Endothelial cell of umbilical vein (primary cell): ENCODE measurements around the gene MAP3K4. TPM values are rescaled to one million over a fixed set of nuclear protein-coding genes. Genes with fewer than 3 reads are reported as not detected.

ENCODE experiments used
- BruUV-seq: library from RNA; stranded (reverse); fragments of 400-500 nt; replicated peaks from 2 replicates; lab custom pipeline; 2021; lab: Mats Ljungman, UMichigan
- CTCF ChIA-PET: fragments of 300-600, 350-600 bp; sonication (Branson Sonifier 250); formaldehyde crosslinking; loops from one replicate; lab custom pipeline; 2021; ENCODE audit warnings: antibody characterized with exemption, inconsistent platforms; lab: Charles Lee
- POLR2A ChIA-PET: fragments of 300-600, 350-600 bp; sonication (Branson Sonifier 250); formaldehyde crosslinking; loops from one replicate; lab custom pipeline; 2021; ENCODE audit warnings: antibody characterized with exemption, inconsistent platforms; lab: Charles Lee
- DNase-seq: peaks from one replicate; pipeline ENCODE4 v3.0.0-alpha.2; 2011; ENCODE audit warnings: low read depth, low spot score
- FAIRE-seq: peaks from 2 replicates; lab custom pipeline; 2011; peaks lifted over from hg19 to GRCh38; lab: Jason Lieb, UNC
- H2AFZ ChIP-seq: 2 replicates; pipeline ENCODE4 v1.6.0; 2012; ENCODE audit warnings: low read depth, low read length, control low read depth, inconsistent platforms
- H3K27ac ChIP-seq: 2 replicates; pipeline ENCODE4 v1.5.1; 2011; ENCODE audit warnings: low read depth, mild to moderate bottlenecking, control low read depth, low read length, moderate library complexity; ENCODE audit not compliant: insufficient read depth
- H3K27me3 ChIP-seq, 2 experiments: 2 replicates each; pipeline versions ENCODE4 v1.6.0 to v1.6.1; 2011; ENCODE audit warnings: low read length in 2 of 2, mixed read lengths in 1 of 2; ENCODE audit not compliant: control insufficient read depth in 2 of 2, insufficient read depth in 2 of 2
- H3K36me3 ChIP-seq, 2 experiments: 2 replicates in 1 of 2; 3 replicates in 1 of 2; pipeline ENCODE4 v1.5.1; 2011; ENCODE audit warnings: low read length in 2 of 2, mild to moderate bottlenecking in 1 of 2, moderate library complexity in 1 of 2; ENCODE audit not compliant: control insufficient read depth in 2 of 2, insufficient read depth in 2 of 2; ENCODE audit errors: extremely low read depth in 1 of 2
- H3K4me1 ChIP-seq: 3 replicates; pipeline ENCODE4 v1.5.1; 2011; ENCODE audit warnings: mild to moderate bottlenecking, low read length; ENCODE audit not compliant: control insufficient read depth, insufficient read depth; ENCODE audit errors: extremely low read depth
- H3K4me2 ChIP-seq: 2 replicates; pipeline ENCODE4 v1.6.1; 2011; ENCODE audit warnings: low read length, control low read depth, mixed read lengths; ENCODE audit not compliant: insufficient read depth
- H3K4me3 ChIP-seq, 3 experiments: fragments of 200-600 bp in 1 of 3; sonication (generic), shearing (Covaris generic) in 1 of 3; replicated peaks in 1 of 3; 2 replicates each; pipeline ENCODE4 v1.5.1; 2011 to 2016; ENCODE audit warnings: control low read depth in 3 of 3, low read length in 3 of 3, mild to moderate bottlenecking in 2 of 3, inconsistent platforms in 1 of 3, low read depth in 1 of 3, moderate library complexity in 1 of 3; ENCODE audit not compliant: insufficient read depth in 1 of 3
- H3K79me2 ChIP-seq: 2 replicates; pipeline ENCODE4 v1.6.0; 2012; ENCODE audit warnings: low read length, inconsistent platforms; ENCODE audit not compliant: control insufficient read depth, insufficient read depth
- H3K9ac ChIP-seq: replicated peaks from 2 replicates; pipeline ENCODE3; 2011; ENCODE audit warnings: low read length, control low read depth; ENCODE audit not compliant: insufficient read depth; ENCODE audit errors: extremely low read depth
- H3K9me1 ChIP-seq: replicated peaks from 3 replicates; pipeline ENCODE4 v1.6.0; 2011; ENCODE audit warnings: mild to moderate bottlenecking, low read length; ENCODE audit not compliant: control insufficient read depth, insufficient read depth; ENCODE audit errors: extremely low read depth
- H3K9me3 ChIP-seq: replicated peaks from 2 replicates; pipeline ENCODE4 v1.5.1; 2012; ENCODE audit warnings: low read length, inconsistent platforms; ENCODE audit not compliant: control insufficient read depth, insufficient read depth
- H4K20me1 ChIP-seq: replicated peaks from 2 replicates; pipeline ENCODE3; 2011; ENCODE audit warnings: mild to moderate bottlenecking, low read length; ENCODE audit not compliant: control insufficient read depth, insufficient read depth; ENCODE audit errors: extremely low read depth
- CTCF ChIP-seq, 2 donors: IDR thresholded peaks; 1 replicate in 1 of 2; 2 replicates in 1 of 2; pipeline ENCODE4 v1.5.1; 2011; ENCODE audit warnings: low read length in 2 of 2, mild to moderate bottlenecking in 2 of 2, moderate library complexity in 2 of 2, control low read depth in 1 of 2, inconsistent platforms in 1 of 2, low read depth in 1 of 2; ENCODE audit not compliant: insufficient read depth in 1 of 2; ENCODE audit errors: extremely low read depth in 1 of 2
- EZH2 ChIP-seq: IDR thresholded peaks from 2 replicates; pipeline ENCODE4 v1.6.1; 2012; ENCODE audit warnings: borderline replicate concordance, low read depth, mild to moderate bottlenecking, moderate library complexity, low read length, inconsistent platforms; ENCODE audit not compliant: severe bottlenecking
- FOS ChIP-seq: IDR thresholded peaks from 2 replicates; pipeline ENCODE4 v1.6.1; 2011; ENCODE audit warnings: mild to moderate bottlenecking, low read length, moderate library complexity, borderline replicate concordance; ENCODE audit not compliant: insufficient read depth
- GATA2 ChIP-seq: IDR thresholded peaks from 2 replicates; pipeline ENCODE4 v1.7.0; 2011; ENCODE audit warnings: low read depth, mild to moderate bottlenecking, moderate library complexity, mixed read lengths, low read length; ENCODE audit not compliant: insufficient read length, insufficient read depth
- JUN ChIP-seq: IDR thresholded peaks from 2 replicates; pipeline ENCODE4 v1.6.1; 2011; ENCODE audit warnings: borderline replicate concordance, low read depth; ENCODE audit not compliant: insufficient read length, insufficient read depth
- MAX ChIP-seq: IDR thresholded peaks from 2 replicates; pipeline ENCODE4 v1.6.1; 2011; ENCODE audit not compliant: insufficient read depth, insufficient read length
- MYC ChIP-seq: IDR thresholded peaks from one replicate; pipeline ENCODE4 v1.6.1; 2011; ENCODE audit warnings: mild to moderate bottlenecking, low read depth, low read length
- POLR2A ChIP-seq: IDR thresholded peaks from 2 replicates; pipeline ENCODE4 v1.6.1; 2012; ENCODE audit warnings: low read depth, mild to moderate bottlenecking, control low read depth, low read length
- POLR2AphosphoS5 ChIP-seq: IDR thresholded peaks from 2 replicates; pipeline ENCODE4 v1.6.1; 2012; ENCODE audit warnings: low read depth, mild to moderate bottlenecking, control low read depth, low read length, moderate library complexity; ENCODE audit not compliant: insufficient read depth
- dilution Hi-C: fragments of 300-500 bp; cut with MboI; formaldehyde crosslinking; loops from one replicate; pipeline ENCODE4 v1.15.0; 2019; ENCODE audit warnings: low sequenced_read_pairs; ENCODE audit not compliant: extremely low pct_ligation_motif_present
- intact Hi-C: fragments of 100-400 bp; cut with micrococcal nuclease; formaldehyde crosslinking; loops from one replicate; pipeline ENCODE4 v1.10.0; 2022
- polyA plus RNA-seq, 4 experiments: library from polyadenylated mRNA; depleted of rRNA in 3 of 4; stranded (reverse) in 3 of 4; unstranded in 1 of 4; fragments of >200 nt; gene quantifications; 2 replicates each; pipeline versions ENCODE4 v1.2.1 to v1.2.3, GENCODE V29; 2011 to 2012; ENCODE audit warnings: missing spikeins in 1 of 4
- total RNA-seq: library from RNA; stranded (reverse); gene quantifications from 2 replicates; pipeline ENCODE4 v1.2.3, GENCODE V29; 2021

The MAP3K4 gene
- total and polyA plus RNA-seq, 2 donors (not counting 3 experiments of a cell fraction or from before 2014, with no cell fraction given) = 10.8 to 42.3 TPM

GRCh38 chr6:161019324-161019839 lies 27.8 kb downstream of the MAP3K4 start:
- CTCF ChIA-PET = no interaction called here

More at GRCh38 chr6:161019324-161019839, 27.8 kb downstream of the MAP3K4 start:
- no TSS peak for BruUV-seq
- POLR2A ChIA-PET = no interaction called here
- no peak for DNase-seq
- dilution Hi-C loops (no loop called here), intact Hi-C loops (no loop called here)
- Histone ChIP-seq H3K27ac (no peak overlapping the region), H3K4me3 (no peak overlapping the region), H3K36me3 (no peaks in the 10 kb centered on the region), H3K9me3 (no peaks in the 10 kb centered on the region), H2AFZ (no peak overlapping the region), H3K9ac (no peak overlapping the region), H3K9me1 (no peaks in the 10 kb centered on the region), H3K79me2 (peaks cover 55% of the 10 kb centered on the region), H3K4me2 (no peak overlapping the region), H3K27me3 (no peaks in the 10 kb centered on the region), H4K20me1 (peaks cover 6% of the 10 kb centered on the region), H3K4me1 (no peaks in the 10 kb centered on the region)
- no peak for FAIRE-seq
- TF ChIP-seq CTCF (IDR thresholded peaks at IDR 0.05; ENCODE audit: extremely low read depth in 1 of 2, insufficient read depth in 1 of 2, low read depth in 1 of 2, low read length in 2 of 2) (no peak), EZH2 (no peak), POLR2A (no peak), MYC (no peak), POLR2AphosphoS5 (no peak), JUN (no peak), FOS (no peak), GATA2 (no peak), MAX (no peak)
